NCI-H748 (cell line): ENCODE measurements around the gene LITAF.

Source experiments
- DNase-seq: peaks from one replicate; lab custom pipeline; 2025; ENCODE audit not compliant: unreplicated experiment; lab: John Stamatoyannopoulos, UW

LITAF gene

DNA sequence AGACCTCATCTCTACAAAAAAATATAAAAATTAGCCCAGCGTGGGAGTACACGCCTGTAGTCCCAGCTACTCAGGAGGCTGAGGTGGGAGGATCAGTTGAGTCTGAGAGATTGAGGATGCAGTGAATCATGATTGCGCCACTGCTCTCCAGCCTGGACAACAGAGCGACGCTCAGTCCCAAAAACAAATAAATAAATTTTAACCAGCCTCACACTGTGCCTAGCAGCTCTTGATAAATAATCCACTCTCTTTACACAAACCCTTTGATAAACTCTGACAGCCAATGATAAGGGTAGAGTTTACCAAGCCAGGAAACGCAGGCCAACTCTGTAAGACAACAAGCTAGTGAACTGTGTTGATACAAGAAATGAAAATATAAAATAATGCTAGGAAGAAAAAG is 32.7 kb downstream of the LITAF start:
- no peak for DNase-seq

DNA sequence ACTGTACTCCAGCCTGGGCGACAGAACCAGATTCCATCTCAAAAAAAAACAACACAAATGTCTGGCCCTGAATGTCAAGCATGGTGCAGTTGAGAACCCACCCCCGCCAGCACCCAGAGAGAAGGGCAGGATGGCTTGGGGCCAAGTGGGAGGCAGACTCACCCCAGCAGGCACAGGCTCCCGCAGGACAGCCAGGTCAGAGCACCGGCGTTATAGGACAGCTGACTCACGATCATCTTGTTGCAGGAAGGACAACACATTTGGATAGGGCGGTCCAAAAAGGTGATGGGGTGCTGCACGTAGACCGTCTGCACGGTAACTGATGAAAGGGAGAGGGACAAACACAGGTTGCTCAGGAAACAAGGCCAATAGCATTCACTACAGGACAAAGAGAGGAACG is 33.3 kb downstream of the LITAF start:
- DNase-seq, result no peak

- DNase-seq, result no peak
Observed at GRCh38 chr16:11552440-11552839, 34.3 kb downstream of the LITAF start.

GRCh38 chr16:11551842-11552241 is 34.9 kb downstream of the LITAF start:
- DNase-seq, result no peak

DNA sequence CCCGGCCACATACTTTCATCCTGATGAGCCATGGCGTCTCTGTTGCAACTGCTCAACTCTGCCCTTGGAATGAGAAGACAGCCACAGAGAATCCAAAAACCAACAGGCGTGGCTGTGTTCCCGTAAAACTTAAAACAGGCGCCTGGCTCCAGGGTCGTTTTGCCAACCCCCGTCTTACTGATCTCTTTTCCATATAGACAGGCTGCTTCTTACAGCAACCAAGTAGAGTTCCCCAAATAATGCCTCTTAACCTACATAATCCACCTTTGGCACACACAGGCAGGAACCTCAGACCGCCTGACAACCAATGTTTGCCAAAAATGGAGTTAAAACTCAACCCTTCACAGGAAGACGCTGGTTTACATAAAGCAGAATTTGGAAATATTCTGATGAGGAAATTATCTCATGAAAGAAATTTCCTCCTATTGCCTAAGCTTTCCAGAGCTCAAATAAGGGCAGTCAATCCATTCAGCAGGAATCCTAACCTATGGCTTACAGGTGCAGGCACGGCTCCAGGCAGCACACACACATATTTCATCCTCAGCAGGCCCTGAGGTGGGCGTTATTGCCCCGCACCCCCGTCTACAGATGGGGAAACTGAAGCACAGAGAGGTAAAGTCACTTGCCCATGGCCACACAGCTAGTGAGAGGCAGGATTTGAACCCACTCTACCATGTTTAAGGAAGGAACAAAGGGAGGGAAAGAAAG is 35.8 kb downstream of the LITAF start:
- no peak for DNase-seq

GRCh38 chr16:11547118-11547916 is 39.4 kb downstream of the LITAF start:
- DNase-seq, result no peak

DNA sequence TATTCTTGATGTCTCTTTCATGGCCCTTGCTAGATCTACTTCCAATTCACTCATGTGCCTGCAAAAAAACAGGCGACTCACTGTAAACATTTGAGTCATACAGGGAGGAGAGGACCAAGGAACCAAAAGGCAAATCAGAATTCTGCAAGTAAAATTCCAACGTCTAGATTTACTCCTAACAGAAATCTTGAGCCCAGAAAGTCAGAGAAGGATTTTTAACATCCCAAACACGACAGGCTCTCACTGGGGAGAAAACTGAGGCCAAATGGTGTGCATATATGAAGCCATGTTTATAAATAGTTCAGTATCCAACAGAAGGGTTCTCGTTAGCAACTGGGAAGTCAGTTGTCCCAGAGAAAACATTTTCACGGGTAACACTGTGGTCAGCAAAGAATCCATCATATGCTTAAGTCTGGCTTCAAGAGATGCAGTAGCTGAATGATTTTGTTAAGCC is 40.1 kb downstream of the LITAF start:
- no peak for DNase-seq

DNA sequence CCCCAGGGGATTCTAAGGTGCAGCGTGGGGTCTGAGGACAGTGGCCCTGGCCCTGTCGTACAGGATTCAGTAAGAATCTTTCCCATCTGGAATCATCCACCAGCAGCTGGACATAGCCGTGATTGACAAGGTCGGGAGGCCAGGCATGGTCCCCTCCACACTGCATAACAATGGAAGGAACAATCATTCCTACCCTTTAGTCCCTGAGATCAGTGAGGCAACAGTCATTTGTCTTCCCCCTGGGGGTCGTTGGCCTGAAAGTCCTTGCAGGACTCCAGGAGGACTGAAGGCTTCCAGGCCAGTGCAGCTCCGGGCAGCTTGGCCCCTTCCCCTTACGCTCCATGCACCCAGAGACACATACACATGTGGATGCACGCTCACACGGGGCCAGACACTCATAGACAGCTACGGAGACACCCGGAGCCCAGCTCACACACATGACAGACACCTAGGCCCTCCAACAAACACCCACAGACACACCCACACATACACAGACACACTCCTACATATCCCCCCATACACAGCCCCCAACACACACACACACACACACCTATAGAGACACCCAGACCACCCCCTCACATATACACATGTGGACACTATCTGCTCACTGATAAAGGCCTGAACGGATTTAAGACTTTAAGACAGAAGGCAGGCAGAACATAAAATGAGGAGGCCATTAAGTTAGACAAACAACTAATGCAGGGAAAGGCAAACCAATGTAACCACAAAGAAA is 42.9 kb downstream of the LITAF start:
- DNase-seq, result no peak

DNA sequence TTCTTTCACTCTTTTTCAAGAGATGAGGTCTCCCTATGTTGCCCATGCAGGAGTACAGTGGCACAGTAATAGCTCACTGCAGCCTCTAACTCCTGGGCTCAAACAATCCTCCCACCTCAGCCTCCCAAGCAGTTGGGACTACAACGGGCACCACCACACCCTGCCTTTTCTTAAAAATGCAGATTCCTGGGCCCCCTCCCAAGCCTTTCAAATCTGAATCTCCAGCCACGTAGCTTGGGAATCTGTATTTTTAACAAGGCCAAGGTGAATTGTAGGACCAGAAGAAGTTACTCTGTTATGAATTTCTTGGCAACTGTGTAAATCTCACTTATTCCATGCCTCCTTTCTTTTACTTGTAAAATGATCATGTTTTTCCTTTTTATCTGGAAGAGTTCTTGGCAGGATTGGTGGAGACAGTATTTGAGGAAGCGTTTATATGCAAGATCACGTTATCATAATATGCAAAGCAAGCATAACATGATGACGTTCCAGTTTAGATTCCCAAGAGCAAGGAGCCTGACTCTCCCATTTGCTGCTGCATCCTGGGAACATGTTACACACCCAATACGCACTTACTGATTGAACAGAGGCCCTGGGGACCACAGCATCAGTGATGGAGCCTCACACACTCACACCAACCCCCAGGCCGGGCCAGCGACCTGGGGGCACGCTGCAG is 44.5 kb downstream of the LITAF start:
- DNase-seq, result no peak

- no peak for DNase-seq
Observed at GRCh38 chr16:11539641-11540050, 47.1 kb downstream of the LITAF start.

DNA sequence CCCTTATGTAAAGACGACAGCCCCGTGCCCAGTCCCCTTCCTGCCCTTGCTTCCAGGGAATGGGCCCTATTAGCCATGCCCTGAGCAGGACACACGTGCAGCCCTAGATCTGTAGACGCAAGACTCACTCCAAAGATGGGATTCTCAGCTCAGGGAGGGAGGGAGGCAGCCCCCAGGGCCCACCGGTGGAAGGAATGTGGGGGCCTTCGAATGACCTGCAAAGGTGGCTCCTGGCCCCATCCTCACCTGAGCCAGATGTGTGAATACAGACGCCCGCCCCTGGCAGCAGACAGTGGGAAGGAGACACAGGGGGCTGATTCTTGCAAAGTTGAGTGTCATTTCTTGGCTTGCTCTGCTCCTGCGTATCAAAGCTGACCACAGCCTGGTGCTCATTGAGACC is 47.8 kb downstream of the LITAF start:
- DNase-seq, result no peak

DNA sequence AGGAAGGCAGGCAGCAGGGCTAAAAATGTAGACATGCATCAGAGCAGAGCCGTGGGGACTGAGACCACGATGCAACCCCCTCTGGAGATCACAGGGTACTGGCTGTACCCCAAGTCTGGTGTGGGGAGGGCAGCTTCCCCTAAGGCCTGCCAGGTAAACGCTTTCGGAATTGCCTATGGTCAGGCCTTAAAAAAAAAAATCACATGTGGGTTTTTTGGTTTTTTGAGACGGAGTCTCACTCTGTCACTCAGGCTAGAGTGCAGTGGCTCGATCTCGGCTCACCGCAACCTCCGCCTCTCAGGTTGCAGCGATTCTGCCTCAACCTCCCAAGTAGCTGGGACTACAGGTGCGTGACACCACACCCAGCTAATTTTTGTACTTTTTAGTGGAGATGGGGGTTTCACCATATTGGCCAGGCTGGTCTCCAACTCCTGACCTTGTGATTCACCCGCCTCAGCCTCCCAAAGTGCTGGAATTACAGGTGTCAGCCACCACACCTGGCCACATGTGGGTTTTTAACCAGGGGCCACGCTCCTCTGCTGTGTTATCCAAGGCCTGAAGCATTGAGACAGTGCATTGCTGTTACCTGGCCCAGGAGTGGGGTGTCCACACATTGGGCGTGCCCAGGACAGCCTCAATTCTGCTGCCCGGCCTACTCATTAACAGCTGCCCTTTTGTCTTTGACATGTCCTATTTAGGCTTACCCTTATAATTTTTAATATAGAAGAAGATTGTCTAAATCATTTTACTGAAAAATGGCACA is 50.4 kb downstream of the LITAF start:
- no peak for DNase-seq

- peak; percentile 25 for DNase-seq
Observed at GRCh38 chr16:11535494-11535893, 51.2 kb downstream of the LITAF start.

GRCh38 chr16:11534262-11534661 is 52.5 kb downstream of the LITAF start:
- DNase-seq, result no peak

DNA sequence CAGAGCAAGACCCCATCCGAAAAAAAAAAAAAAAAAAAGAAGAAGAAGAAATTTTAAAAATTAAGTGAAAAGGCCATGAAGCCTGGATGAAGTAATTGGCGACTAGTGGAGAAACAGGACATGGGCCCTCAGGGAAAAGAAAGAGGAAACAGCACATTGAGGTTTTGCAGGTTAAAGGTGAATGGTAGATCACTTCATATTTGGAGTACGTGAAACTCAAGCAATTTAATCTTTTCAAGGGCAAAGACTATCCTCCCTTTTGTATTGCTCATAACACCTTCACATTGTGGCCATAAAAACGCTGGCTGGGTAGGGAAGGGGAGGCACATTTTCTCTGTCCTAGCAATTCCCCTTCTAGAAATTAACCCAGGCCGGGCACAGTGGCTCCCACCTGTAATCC is 53.1 kb downstream of the LITAF start:
- no peak for DNase-seq

GRCh38 chr16:11530171-11530940 is 56.4 kb downstream of the LITAF start:
- DNase-seq, result no peak

GRCh38 chr16:11529285-11529684 is 57.4 kb downstream of the LITAF start:
- DNase-seq, result no peak

GRCh38 chr16:11528053-11528452 is 58.7 kb downstream of the LITAF start:
- DNase-seq, result no peak

- DNase-seq, result no peak
Observed at GRCh38 chr16:11526655-11527350, 59.9 kb downstream of the LITAF start.
